NCI-H1436 (cell line): ENCODE measurements around the gene DGKI.

Experiments used
- DNase-seq: peaks from one replicate; lab custom pipeline; 2025; lab: John Stamatoyannopoulos, UW

The DGKI gene

DNA sequence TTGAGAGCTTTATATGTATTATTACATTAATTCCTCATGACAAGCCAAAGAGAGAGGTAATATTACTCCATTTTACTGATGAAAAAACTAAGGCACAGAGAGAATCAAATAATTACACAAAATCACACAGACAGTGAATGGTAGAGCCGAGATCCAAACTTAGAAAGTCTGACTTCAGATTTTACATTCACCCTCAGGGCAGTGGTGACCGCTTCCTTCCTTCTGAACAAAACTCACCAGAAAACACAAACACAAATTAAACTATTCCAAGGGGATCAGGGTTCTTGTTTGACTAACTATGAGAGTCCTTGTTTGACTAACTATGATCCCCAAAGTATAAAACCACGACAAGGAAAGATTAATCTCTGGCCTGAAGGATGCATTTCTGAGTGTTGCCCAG lies 435.3 kb downstream of the DGKI start:
- no peak for DNase-seq

DNA sequence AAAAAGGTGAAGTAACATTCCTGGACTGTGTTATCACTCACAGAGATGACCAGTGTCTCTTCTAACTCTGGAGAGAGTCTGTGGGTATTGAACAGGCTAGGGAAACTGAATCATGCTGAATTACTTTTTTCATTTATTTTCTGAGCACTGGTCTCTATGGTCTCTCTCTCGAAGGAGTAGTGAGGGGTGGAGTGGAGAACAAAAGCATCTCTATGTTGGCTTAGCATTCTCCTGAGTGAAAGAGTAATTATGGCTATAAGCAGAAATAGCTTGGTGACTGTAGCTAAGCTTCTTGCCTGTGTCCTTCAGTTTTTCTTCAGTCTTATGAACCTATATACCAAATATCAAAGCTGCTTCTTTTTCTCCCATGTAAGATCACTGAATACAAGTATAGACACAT lies 438.6 kb downstream of the DGKI start:
- no peak for DNase-seq

DNA sequence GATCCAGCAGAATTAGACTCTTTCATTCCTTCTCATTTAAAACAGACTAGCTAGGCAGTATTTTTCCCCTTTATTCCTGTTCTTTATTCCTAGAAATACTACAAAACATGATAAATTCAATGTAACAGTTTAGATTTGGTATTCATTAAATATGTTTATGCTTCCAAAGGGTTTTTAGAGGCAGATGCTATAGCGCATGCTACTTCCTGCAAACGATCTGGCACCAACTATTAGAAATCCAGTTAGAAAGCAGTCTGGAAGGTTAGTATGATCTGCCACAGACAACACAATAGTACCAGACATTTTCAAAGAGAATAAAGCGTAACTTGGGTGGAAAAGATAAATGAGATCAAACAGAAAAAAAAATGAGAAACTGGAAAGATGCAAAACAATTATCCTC lies 439.7 kb downstream of the DGKI start:
- no peak for DNase-seq

DNA sequence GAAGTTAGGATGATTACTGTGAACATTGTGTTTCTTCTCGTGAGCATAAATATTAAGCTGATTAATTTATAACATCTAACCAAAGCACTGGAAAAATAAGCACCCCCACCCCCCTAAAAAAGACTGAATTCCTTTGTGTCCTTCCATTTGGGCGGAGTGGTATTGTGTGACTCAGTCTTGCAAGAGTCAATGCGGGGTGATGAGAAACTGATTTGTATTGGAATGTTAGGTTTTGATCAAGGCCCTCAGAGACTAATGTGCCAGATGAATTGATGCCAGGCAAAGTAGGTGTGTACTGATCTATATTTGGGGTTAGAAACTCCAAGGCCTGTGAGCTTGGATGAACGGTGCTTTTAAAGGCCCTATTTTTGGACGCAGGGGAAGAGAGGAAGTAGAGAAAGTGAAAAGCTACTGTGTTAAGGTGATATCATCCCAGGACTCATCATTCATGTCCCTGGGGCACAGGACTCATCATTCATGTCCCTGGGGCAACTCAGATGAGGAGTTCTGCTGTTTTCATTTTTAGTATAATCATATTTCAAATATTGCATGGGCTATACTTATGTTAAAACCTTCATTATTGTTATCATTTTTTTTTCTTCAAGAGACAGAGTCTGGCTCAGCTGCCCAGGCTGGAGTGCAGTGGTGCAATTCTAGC lies 442.0 kb downstream of the DGKI start:
- DNase-seq, result no peak

DNA sequence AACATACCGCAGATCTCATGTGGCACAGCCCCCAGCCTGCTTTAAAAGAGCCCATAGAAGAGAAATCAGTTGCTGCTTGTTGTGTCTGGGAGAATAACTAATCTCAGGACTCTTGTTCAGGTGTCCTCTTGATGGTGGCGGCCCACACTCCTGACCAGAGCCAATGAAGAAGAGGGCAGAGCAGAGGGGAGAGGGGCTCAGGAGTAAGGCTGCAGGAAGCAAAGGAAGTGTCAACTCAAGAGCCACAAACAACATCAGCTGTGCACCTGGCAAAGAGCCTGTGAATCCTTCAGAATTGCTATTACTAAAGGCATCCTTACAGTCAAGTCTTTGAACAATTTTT lies 443.4 kb downstream of the DGKI start:
- no peak for DNase-seq

DNA sequence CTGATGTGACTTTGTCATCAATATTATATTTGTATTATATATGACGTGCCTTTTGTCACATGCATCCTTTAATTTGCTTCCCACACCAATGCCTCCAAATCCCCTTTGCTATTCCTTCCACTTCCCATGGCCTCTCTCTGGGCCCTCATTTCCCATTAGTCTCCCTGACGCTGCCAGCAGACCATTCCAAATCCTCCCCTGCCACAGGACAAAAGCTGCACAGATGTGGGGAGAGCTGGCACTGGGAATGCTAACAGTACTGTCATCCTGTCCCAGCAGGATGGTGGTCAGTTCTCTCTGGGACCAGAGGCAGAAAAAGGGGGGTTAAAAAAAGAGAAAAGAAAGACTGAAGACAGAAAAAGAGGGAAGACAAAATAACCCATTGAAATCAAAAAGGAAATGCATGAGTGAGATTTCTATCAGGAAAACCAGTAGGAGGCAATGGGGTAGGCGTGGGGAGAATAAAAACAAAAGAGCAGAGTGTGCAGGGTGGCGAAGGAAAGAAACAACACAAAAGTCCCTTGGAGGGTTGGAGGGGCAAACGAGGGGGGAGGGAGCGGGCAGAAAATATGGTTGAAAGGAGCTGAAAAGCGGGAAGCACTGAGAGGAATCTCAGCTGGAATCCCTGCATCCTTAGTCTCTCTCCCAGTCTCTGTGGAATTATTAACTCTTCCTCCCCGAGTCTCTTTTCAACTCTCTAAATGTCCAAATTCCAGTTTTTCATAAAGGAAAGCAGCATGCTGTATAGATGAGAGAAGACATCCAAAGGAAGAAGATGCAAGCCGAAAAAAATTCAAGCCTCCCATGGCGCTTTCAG lies 444.0 kb downstream of the DGKI start:
- no peak for DNase-seq

DNA sequence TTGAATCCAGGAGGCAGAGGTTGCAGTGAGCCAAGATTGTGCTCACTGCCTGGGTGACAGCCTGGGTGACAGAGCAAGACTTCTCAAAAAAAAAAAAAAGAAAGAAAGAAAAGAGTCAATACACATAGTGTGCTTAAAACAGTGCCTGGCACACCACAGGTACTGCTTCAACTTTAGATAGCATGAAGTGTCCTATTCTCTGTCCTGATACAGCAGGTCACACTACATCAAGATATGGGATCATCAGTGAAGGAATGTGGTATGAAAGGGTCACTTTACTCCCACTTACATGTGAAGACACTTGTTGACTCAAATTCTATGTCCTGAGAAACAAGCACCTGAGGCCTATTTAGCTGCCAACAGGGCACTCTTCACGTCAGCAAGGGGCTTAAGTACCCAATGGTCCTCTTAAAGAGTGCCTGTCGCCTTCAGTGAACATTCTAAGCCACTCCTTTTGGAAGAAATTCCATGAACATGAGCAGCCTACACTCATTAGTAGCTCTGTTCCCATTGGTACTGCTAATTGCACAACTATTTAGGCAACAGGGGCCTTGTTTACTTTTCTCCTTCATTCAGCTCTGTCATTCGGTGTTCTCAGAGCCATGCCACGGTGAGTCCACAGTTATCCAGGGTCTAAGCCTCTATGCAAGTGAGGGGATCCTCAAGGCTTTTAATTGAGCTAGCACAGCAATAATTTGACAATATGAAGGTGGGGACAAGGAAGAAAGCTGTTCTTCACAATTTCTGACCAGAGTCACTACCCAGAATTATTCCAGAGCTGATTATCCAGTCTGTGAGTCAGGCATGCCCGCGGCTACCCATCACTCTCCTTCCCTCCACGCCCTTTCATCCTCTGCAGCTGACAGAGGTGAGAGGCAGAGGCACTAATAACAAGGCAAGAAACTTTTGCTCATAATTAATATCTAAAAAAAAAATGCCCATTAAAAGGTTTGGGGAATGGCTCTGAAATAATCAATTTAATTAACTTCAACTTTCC lies 446.6 kb downstream of the DGKI start:
- DNase-seq, result no peak

DNA sequence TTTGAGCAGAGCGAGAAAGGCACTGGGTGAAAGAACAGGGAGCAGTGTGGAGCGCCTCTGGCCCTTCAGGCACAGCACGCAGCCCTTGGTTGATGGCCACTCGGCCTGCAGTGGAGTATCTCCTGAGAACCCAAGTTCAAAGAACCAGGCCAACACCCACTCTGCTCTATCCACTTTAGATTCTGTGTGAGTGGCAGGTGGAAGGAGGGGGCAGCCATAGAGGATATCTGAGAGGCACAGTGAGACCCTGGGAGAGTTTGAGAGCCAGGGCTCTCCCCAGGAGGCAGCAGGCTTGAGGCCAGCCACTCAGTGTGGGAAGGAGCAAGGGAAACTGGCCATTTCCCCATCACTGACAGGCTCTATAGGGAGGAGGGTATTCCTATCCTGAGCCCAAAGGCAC lies 450.7 kb downstream of the DGKI start:
- no peak for DNase-seq

DNA sequence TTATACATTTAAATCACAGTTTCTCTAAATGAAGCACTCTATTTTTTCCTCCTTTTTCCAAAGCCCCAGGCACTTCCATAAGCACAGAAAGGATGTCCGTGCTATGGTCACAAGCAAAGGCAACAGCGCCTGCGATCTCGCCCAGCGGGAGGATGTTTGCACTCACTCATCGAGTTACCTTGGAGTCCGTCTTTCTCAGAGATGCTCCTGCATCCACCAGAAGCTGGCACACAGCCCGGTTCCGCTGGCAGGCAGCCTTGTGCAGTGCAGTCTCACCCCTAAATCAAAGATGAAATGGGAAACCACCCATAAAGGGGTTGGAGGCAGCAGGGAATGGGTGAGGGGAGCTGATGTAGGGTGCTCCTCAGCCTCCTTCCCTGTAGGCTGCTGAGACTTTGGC lies 451.4 kb downstream of the DGKI start:
- DNase-seq, result no peak

DNA sequence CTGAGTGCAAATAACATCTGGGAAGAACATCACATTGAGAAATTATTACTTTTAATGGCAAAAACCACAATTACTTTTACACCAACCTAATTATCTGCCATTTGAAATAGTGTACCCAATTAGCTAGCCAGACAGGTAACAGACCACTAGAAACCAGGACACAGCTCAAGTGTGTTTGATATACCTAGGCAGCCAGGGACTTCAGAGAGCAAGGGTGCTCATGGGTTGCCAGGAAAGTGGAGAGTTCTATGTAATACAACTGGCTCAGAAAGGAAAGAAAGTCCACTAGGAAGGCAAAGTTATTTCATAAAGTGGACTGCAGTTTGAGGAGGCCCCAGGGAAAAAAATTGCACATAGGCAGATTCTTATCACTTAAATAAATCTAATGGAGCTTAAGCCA lies 453.2 kb downstream of the DGKI start:
- no peak for DNase-seq

DNA sequence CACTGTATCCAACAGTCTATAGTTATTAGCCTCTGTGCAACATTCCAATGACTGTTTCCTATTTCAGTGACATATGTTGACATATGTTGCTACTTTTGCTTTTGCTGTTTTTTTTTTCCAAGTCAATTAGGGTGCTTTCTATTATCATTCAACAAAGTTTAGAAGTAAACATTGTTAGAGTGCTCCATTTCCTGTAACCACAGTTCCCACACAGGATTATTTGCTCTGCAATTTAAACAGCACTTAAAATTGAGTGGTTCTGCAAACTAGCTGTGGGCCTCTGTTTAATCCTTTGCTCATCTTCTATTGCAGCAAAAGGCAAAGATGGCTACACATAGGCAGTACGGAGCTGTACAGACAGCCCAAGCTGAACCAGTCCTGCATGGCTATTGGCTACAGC lies 456.7 kb downstream of the DGKI start:
- no peak for DNase-seq

DNA sequence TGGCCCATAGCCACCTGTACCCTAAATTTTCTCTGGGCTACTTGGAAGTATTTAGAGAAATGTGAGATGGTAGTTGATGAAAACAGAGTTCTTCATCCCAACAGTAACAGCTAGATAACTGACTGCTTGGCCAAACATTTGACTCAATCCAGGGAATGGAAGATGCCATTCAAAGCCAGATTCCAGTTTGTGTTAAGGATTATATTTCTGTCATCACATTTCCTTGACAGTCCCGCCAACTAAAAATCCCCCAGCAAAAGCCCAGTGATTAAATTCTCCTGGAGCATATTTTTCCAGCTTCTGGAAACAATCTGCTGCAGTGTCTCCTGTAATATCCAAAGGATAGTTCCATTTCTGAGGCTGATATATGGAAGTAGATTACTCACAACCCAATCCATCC lies 457.9 kb downstream of the DGKI start:
- no peak for DNase-seq

DNA sequence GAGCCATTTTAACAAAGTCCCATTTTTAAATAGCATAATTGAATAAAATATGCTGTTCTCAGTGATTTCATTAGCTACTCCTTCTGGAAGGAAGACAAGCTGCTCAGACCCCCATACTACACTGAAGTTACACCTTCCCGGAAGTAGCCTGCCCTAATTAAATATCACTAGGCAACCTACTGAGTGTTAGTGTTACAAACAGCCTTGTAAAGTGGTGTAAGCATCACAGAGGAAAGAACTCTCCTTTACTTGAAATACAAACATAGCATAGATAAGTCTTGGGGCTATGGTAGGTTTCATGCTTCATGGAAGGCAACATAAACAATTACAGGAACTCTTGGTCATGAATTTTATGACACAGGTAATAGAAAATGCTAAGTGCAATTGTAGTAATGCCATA lies 459.8 kb downstream of the DGKI start:
- DNase-seq, result no peak

DNA sequence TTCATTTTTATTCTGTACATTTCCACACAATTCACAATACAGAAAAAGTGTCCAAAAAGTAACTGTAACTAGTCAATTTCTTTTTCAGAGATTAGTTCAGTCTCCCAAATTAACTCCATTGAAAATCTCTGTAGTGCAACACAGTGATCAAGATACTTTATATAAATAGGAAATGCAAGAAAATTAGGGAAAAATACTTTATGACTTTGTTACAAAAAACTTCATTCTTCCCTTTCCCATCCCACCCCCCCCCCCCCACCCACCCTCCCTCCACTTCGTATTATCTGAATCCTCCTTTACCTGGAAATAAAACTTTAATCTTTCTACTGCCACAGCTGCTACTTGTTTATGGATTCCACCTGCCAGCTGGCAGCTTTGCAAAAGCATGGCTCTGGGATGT lies 465.7 kb downstream of the DGKI start:
- DNase-seq, result no peak

DNA sequence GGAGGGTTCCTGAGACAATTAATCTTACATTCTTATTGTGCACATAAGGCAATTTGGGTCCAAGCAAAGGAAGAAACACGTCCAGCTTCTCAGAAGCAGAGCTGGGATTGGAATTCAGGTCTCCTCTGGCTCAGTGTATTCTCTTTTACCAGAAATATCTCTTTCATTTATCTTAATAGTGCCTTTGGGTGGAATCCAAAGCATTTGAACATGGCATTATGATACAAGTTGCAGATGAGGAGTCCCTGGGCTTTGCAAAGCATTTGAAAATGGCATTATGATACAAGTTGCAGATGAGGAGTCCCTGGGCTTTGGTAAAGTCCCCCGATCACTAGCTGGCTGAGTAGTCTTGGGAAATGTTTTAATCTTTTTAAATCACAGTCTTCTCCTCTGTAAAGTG lies 473.3 kb downstream of the DGKI start:
- DNase-seq, result no peak

DNA sequence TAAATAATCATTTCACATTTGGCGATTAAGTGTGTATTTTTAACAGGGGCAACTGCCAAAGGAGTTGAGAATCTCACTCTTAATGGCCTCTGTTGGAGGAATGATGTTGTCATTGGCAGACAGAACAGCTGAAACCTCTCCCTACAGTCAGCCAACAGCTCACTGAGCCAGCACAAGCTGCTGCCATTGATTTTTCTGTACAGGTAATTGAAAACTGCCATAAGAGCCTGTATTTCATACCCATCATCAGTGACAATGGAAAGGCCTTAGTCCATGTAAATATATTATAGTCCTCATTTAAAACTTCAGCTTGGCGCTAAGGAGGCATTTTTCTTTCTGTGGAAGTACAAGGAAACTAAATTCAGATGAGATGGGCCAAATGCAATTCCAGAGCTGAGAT lies 475.2 kb downstream of the DGKI start:
- DNase-seq, result no peak

DNA sequence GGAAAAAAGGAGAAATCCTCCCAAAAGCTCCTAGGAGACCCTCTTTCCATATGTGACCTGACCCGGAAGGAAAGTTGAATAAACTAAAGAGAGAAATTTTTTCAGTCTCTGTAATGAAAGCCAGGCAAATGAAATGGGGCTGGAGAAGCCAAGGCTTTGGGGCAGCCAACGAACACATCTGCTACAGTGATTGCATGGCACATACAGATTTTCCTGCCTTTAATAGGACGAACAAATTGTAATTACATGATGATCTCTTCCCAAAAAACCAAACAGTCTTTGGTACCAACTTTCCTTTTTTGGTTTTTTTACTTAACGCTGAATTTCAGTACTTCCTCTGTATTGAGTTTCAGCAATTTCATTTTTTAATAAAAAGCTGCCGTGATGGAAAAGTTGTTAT lies 479.8 kb downstream of the DGKI start:
- no peak for DNase-seq

DNA sequence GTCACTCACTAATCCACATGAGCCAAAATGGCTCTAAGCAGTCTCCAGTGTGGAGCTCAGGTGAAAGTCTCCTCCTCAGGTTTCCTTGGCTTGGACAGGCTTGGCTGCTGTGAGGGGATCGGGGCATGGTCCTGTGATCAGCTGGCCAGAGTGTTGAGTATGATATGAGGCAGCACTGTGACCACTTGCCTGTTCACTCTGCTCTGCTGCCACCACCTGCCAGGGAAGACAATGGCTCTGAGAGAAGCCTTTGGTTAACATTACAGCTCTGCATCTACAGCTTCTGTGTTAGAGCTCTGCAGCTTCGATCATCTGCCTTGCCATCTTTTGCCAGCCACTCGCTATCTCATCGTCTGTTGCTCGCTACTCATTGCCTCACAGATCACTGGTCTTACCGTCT lies 483.1 kb downstream of the DGKI start:
- no peak for DNase-seq

DNA sequence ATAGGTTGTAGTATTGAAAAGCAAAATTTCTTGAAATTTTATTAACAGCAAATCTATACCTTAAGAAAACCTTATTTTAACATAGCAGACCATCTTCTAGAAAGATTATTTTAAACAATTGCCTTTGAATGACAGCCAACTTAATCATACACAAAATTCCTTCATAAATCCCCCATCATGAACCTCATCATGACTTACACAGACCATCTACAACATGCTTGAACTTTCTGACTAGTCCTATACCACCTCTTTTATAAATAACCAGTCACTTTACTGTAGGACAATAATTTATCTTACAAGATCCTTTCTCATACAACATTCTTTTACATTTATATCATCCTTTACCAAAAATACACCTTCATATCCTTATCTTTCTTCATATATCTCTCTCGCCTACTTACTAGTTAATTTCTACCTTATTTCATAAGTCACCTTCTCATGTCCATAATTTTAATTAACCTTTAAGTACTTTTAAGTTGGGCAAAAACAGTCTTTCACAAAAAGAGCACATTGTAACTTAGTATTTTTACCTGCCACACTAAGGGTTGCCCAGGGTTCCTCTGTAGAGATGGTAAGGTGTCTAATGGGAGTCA lies 486.6 kb downstream of the DGKI start:
- no peak for DNase-seq

DNA sequence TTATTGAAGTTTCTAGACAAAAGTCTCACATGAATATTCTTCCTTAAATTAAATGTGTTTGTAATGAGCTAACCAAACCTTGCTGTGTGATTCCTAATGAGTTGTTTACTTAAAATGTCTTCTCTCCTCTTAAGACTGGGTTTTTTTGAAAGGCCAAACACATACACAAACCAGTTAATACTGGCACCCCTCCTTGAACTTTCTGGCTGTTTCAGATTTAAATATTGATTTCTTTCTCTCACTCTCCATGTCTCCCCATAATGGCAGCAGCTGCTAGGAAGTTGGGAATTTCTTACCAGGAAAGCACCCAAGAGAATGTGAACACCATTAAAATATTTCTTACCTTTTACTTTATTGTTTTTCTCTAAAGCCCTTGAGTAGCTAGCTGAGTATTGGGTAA lies 491.8 kb downstream of the DGKI start:
- DNase-seq, result no peak

DNA sequence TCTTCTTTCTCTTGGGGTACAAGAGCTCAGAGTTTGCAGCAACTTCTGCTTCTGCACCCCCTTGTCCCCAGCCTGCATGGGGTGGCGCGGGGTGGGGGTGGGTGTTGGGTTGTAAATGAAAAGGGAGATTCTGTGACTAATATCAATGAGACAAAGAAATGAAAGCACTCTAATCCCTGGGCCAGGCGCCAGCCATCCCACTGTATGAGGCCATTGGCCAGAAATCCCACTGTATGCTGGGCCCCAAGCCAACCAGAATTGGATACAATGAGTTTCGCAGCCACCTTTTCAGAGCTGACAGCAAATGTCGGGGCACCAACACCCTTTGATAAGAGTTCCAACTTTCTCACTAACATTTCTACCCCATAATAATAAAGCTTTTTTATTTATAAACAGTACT lies 492.4 kb downstream of the DGKI start:
- DNase-seq, result no peak

DNA sequence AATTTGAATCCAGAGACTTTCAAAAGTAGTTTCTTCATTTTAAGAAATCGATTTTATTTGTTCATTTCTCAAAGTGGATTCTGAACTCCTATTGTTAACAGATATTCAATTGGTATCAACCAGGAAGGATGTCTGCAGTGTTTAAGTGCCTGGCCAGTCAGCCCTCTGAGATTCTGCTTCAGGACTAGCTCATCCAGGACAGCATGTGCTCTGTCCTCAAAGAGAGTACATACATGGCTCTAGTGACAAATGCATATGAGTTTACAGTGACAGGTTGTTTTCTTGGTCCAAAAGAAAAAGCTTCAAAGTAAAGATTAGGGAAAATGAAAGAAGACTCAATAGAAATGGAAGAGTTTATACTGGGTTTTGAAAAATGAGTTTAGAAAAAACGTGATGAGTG lies 494.8 kb downstream of the DGKI start:
- DNase-seq, result no peak
